Lower lobe of right lung (tissue), 2 donors: ENCODE data around the gene HORMAD2. TPM values are rescaled to one million over a fixed set of nuclear protein-coding genes. Genes with fewer than 3 reads are reported as not detected.

Source experiments
- ATAC-seq, 2 donors: fragments of 200-7000 bp; cut with Tn5 transposase; one replicate each; pipeline ENCODE4 v1.9.1; 2020 to 2022; ENCODE audit warnings: mild to moderate bottlenecking in 2 of 2, moderate library complexity in 2 of 2
- DNase-seq: peaks from one replicate; pipeline ENCODE4 v3.0.0-alpha.2; 2020
- H3K27ac ChIP-seq: fragments of 200-600 bp; one replicate; pipeline ENCODE4 v1.8.0; 2022
- H3K27me3 ChIP-seq: fragments of 200-600 bp; one replicate; pipeline ENCODE4 v1.8.0; 2022; ENCODE audit warnings: low read depth
- H3K36me3 ChIP-seq: fragments of 200-600 bp; one replicate; pipeline ENCODE4 v1.8.0; 2022; ENCODE audit warnings: mild to moderate bottlenecking
- H3K4me1 ChIP-seq: fragments of 200-600 bp; one replicate; pipeline ENCODE4 v1.8.0; 2022
- H3K4me3 ChIP-seq: fragments of 200-600 bp; one replicate; pipeline ENCODE4 v1.8.0; 2022; ENCODE audit warnings: mild to moderate bottlenecking
- H3K9me3 ChIP-seq: fragments of 200-600 bp; one replicate; pipeline ENCODE4 v1.8.0; 2022
- CTCF ChIP-seq: fragments of 200-600 bp; IDR thresholded peaks from one replicate; pipeline ENCODE4 v1.8.0; 2022; ENCODE audit warnings: antibody characterized with exemption, mild to moderate bottlenecking
- intact Hi-C: fragments of 100-400 bp; cut with DNase I; formaldehyde crosslinking; loops from one replicate; pipeline ENCODE4 v1.11.0; 2022
- total RNA-seq: library from RNA; stranded (reverse); fragmentation: NEBNext Ultra II Directional; extraction: Animal tissue kit (Norgen Biotek cat#: 25700); gene quantifications from one replicate; pipeline ENCODE4 v1.2.1, GENCODE V29; 2021
- donor health status: DM: no; HTN: yes; CAD: no; lungs with severe emphysema.

HORMAD2 gene
- total RNA-seq, 1 donor from 2014 or later, result not detected

DNA sequence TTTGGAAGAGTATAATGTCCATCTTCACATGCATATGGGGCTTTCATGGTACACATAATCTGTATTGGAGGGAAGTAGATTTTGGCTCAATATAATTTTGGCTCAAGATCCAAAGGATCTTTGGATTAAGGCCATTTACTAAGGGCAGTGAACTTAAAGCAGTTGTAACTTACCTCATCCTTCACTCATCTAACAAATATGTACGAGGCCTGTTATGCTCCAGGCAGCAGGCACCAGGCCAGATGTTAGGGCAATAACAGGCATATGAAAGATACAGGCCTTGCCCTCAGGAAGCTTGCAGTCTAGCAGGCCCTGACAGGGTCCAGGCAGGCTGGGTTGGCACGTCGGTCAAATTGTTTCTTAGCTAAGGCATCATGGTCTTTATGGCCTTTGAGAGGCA lies 121.7 kb downstream of the HORMAD2 start:
- peak overlapping the region; percentile 83 for H3K27ac ChIP-seq

DNA sequence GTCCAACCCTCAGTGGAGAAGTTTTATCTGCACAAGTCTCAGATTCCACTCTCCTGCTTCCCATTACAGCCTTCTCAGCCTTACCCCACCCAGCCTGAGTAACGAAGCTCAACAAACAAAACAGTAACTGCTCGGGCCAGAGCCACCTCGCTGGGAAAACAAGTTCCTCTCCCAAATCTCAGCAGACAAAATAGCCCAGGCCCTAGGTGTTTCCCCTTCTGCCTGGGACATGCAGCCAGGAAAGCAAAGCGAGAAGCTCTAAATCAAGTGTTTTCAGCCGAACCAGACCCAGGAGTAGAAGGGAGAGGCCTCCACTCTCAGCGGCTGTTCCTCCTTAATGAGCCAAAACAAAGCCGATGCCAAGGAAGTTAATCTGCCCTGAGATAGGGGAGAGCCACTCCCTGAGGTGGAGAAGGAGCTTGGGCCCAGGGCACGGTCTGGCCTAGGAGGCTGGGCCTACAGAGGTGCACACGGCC lies 122.3 kb downstream of the HORMAD2 start:
- no peaks in the 10 kb centered on the region for H3K27me3 ChIP-seq
- no peak for TF ChIP-seq CTCF
- H3K4me1 ChIP-seq, result peaks cover 45% of the 10 kb centered on the region
- peak; percentile 74 to 85 for ATAC-seq
- no peaks in the 10 kb centered on the region for H3K9me3 ChIP-seq
- H3K4me3 ChIP-seq, result no peak overlapping the region
- intact Hi-C loops, result no loop called here
- DNase-seq, result peak; percentile 69
- H3K27ac ChIP-seq, result peak overlapping the region; percentile 83
- H3K36me3 ChIP-seq, result no peaks in the 10 kb centered on the region

More for the DNA sequence above, 121.7 kb downstream of the HORMAD2 start:
- Histone ChIP-seq H3K4me3 (no peak overlapping the region), H3K36me3 (no peaks in the 10 kb centered on the region), H3K4me1 (peaks cover 46% of the 10 kb centered on the region), H3K27me3 (no peaks in the 10 kb centered on the region), H3K9me3 (no peaks in the 10 kb centered on the region)
- no peak for TF ChIP-seq CTCF
- DNase-seq (no peak), ATAC-seq (no peak)
- intact Hi-C loops, result no loop called here

DNA sequence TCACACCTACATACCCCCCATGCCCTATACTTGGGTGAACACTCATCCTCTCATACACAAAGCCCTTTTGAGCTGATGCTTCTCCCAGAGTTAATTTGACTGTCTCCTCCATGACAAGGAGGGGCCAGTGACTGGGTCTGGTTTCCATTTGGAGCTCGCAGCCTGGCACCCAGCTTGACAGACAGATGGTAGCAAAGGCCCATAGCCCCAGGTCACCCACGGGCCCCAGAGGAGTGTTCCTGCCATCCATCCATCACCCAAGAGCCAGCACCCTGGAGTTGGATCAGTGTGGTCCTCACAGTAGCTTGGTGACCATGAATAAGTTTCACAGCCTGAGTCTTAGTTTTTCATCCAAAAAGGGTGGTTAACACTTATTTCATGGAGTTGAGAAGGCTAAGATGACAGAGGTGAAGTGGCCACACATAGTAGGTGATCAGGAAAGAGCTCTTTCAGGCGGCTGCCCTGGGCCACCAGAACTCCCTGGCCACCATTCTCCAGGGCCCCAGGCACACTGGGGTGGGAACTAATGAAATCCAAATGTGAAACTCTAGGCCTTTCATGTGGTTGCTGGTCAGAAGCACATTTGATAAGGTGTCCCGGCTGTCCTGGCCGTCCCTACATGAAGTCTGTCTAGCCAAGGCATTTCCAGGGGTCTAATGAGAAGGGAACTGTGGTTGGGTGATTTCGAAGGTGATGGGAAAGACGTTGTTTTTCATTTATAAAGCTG lies 123.9 kb downstream of the HORMAD2 start:
- no peaks in the 10 kb centered on the region for H3K36me3 ChIP-seq
- H3K9me3 ChIP-seq, result no peaks in the 10 kb centered on the region
- intact Hi-C loops, result no loop called here
- no peaks in the 10 kb centered on the region for H3K27me3 ChIP-seq
- TF ChIP-seq CTCF, result no peak
- H3K27ac ChIP-seq, result peak overlapping the region; percentile 56
- peaks cover 60% of the 10 kb centered on the region for H3K4me1 ChIP-seq
- no peak overlapping the region for H3K4me3 ChIP-seq
- DNase-seq, result no peak
- ATAC-seq, result no peak

GRCh38 chr22:30204742-30205111 lies 124.5 kb downstream of the HORMAD2 start:
- no peaks in the 10 kb centered on the region for H3K36me3 ChIP-seq
- H3K9me3 ChIP-seq, result no peaks in the 10 kb centered on the region
- peak overlapping the region; percentile 56 for H3K27ac ChIP-seq
- ATAC-seq, result no peak
- H3K4me3 ChIP-seq, result no peak overlapping the region
- TF ChIP-seq CTCF, result no peak
- no peak for DNase-seq
- peaks cover 61% of the 10 kb centered on the region for H3K4me1 ChIP-seq
- no peaks in the 10 kb centered on the region for H3K27me3 ChIP-seq
- intact Hi-C loops, result no loop called here

DNA sequence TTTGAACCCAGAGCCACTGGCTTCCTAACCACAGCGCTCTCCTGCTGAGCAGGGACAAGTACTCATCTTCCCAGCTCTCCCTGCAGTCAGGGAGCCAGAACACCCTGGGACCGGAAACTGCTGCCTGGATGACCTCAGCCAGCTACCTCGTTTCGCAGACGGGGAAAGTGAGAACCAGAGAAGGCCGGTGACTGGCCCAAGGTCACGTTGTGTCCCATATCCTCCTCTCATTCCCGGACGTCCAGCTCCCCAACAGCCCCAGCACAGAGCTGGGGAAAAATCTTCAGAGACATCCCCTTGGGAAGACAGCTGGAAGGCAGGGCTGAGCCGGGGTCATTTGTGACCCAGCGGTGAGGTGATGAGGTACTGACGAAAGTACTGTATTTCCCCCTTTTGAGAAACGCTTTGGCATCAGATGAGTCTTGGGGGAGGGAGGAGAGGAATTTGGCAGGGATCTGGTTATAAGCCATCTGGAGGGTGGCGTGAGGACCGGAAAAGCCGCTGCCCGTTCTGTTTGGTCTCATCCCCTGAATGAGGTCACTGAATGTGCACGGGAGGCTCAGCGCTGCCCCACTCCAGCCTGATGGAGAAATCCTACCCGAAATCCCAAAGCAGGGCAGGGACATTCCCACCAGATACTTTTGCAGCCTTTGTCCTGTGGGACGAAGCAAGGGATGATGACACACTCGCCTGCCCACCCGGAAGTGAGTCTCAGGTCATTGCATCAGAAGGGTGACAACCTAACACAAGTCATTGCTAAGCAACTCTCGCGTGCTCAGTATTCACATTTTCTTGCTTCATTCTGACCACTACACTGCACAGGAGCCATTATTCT lies 125.2 kb downstream of the HORMAD2 start:
- Histone ChIP-seq H3K4me3 (no peak overlapping the region), H3K36me3 (no peaks in the 10 kb centered on the region), H3K4me1 (peaks cover 61% of the 10 kb centered on the region), H3K27ac (peak overlapping the region; percentile 56), H3K9me3 (no peaks in the 10 kb centered on the region), H3K27me3 (no peaks in the 10 kb centered on the region)
- DNase-seq (no peak), ATAC-seq (peak; percentile 27 to 37)
- intact Hi-C loops, result no loop called here
- TF ChIP-seq CTCF, result no peak
